Activated CD4-positive, alpha-beta T cell treated with anti-CD3 and anti-CD28 coated beads, Interleukin-2, amount 10 ng/mL, durations not matched to agents 7 days and 5 days (primary cell): ENCODE measurements around the gene WFIKKN1. TPM values are rescaled to one million over a fixed set of nuclear protein-coding genes. Genes with fewer than 3 reads are reported as not detected.
A peak's percentile ranks its signal among the peaks of the same experiment; 100 is the strongest.

Experiments
- CTCF ChIA-PET: fragments of 350-600 bp; sonication (Branson Sonifier 250); formaldehyde crosslinking; loops from one replicate; lab custom pipeline; 2021; ENCODE audit warnings: antibody characterized with exemption; lab: Charles Lee
- POLR2A ChIA-PET: fragments of 350-600 bp; sonication (Branson Sonifier 250); formaldehyde crosslinking; loops from one replicate; lab custom pipeline; 2021; ENCODE audit warnings: antibody characterized with exemption; lab: Charles Lee
- DNase-seq: peaks from one replicate; pipeline ENCODE4 v3.0.0-alpha.2; 2020
- H3K27ac Mint-ChIP-seq: one replicate; pipeline ENCODE4 v1.8.0; 2021; ENCODE audit warnings: mild to moderate bottlenecking, moderate library complexity, mixed read lengths
- H3K27me3 Mint-ChIP-seq: one replicate; pipeline ENCODE4 v1.8.0; 2021; ENCODE audit warnings: mixed read lengths
- H3K36me3 Mint-ChIP-seq: one replicate; pipeline ENCODE4 v1.8.0; 2021; ENCODE audit warnings: low read depth, mixed read lengths
- H3K4me1 Mint-ChIP-seq: one replicate; pipeline ENCODE4 v1.8.0; 2021; ENCODE audit warnings: mixed read lengths
- H3K4me3 Mint-ChIP-seq: one replicate; pipeline ENCODE4 v1.8.0; 2021; ENCODE audit warnings: mild to moderate bottlenecking, moderate library complexity, mixed read lengths
- H3K9me3 Mint-ChIP-seq: one replicate; pipeline ENCODE4 v1.8.0; 2021; ENCODE audit warnings: mixed read lengths
- total RNA-seq, 2 experiments: library from RNA; stranded (reverse); gene quantifications; one replicate each; pipeline ENCODE4 v1.2.3, GENCODE V29; 2021

The WFIKKN1 gene
- total RNA-seq, 2 experiments from 2014 or later, result 1.8 to 2.7 TPM

GRCh38 chr16:637081-638018 is 6.6 kb downstream of the WFIKKN1 start:
- H3K9me3 Mint-ChIP-seq, result no peaks in the 10 kb centered on the region
- DNase-seq, result peak; percentile 89
- POLR2A ChIA-PET, result interaction anchor here (0.7 kb wide), 1 partner anchor 1069 kb away, joined by 5 read pairs; the partner anchor contains the start of gene MAPK8IP3
- CTCF ChIA-PET, result interaction anchor here (0.9 to 1.7 kb wide), 8 partner anchors 11 to 104 kb away, joined by 3 to 7 read pairs (median 4); partner anchors contain the start of genes CIAO3, RHBDL1 and WDR90
- H3K27ac Mint-ChIP-seq, result peak overlapping the region; percentile 99
- H3K4me3 Mint-ChIP-seq, result peak overlapping the region; percentile 95
- peaks cover 9% of the 10 kb centered on the region for H3K4me1 Mint-ChIP-seq
- peaks cover 4% of the 10 kb centered on the region for H3K27me3 Mint-ChIP-seq
- H3K36me3 Mint-ChIP-seq, result no peaks in the 10 kb centered on the region

DNA sequence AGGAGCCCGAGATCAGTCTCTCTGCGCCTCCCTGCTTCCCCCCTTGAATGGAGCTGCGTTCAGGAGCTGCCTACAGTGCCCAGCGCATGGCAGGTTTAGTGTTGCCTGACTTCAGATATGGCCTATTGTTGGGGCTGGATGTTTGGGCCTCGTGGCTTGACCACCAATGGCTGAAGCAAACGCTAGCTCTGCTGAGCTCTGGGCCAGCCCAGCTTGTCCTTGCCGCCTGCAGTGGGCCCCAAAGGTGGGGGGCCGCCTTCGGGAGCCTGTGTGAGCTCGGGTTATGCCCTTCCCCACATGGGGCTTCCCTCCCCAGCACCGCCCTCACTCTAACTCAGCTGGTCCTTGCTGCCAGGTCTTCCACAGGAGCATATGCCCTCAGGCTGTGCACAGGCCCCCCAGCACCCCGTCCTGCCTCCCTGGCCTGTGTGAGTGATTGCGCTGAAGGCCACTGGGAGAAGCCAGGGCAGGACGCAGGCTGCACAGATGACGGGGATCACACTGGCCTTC is 7.3 kb downstream of the WFIKKN1 start:
- POLR2A ChIA-PET, result no interaction called here
- peak overlapping the region; percentile 7 for H3K4me3 Mint-ChIP-seq

DNA sequence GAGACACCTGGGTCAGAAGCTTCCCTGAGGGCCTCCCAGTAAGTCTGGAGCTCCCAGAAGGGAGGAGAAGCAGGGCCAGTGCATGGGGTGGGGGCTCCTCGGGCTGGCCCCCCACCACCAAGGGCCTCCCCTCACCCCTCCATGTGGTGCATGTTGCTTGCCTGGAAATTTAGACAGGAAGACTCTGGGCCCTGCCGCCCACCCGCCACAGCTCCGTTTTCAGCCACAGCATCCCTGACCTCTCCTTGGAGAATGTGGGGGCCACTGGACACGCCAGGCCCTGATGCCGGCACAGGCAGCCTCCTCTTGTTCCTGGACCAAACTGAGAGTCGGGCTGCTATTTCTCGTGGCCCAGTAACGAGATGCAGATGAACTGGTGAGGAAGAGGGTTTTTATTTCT is 8.1 kb downstream of the WFIKKN1 start:
- DNase-seq, result no peak
- CTCF ChIA-PET, result no interaction called here
- H3K4me1 Mint-ChIP-seq, result peaks cover 16% of the 10 kb centered on the region
- H3K36me3 Mint-ChIP-seq, result no peaks in the 10 kb centered on the region
- no peak overlapping the region for H3K27ac Mint-ChIP-seq
- peaks cover 4% of the 10 kb centered on the region for H3K27me3 Mint-ChIP-seq
- no peak overlapping the region for H3K4me3 Mint-ChIP-seq
- H3K9me3 Mint-ChIP-seq, result no peaks in the 10 kb centered on the region
- POLR2A ChIA-PET, result no interaction called here

More for the DNA sequence above, 7.3 kb downstream of the WFIKKN1 start:
- peaks cover 14% of the 10 kb centered on the region for H3K4me1 Mint-ChIP-seq
- CTCF ChIA-PET, result no interaction called here
- peaks cover 4% of the 10 kb centered on the region for H3K27me3 Mint-ChIP-seq
- no peaks in the 10 kb centered on the region for H3K36me3 Mint-ChIP-seq
- DNase-seq, result no peak
- no peaks in the 10 kb centered on the region for H3K9me3 Mint-ChIP-seq
- no peak overlapping the region for H3K27ac Mint-ChIP-seq

DNA sequence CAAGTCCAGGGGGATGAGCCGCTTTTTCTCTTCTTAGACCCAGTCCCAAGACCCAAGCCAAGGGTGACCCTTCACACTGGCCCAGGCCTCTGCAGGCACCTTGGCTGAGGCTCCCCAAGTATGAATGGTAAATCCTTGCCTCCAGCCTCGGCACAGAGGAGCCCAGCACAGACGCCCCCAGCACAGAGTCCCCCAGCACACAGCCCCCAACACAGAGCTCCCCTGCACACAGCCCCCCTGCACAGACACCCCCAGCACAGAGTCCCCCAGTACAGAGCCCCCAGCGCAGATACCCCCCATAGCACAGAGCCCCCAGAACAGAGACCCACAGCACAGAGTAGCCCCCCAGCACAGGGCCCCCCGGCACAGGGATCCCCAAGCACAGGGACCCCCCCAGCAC is 9.8 kb downstream of the WFIKKN1 start:
- Mint-ChIP-seq H3K9me3 (no peaks in the 10 kb centered on the region), H3K27me3 (peaks cover 4% of the 10 kb centered on the region), H3K36me3 (no peaks in the 10 kb centered on the region), H3K4me3 (peak overlapping the region; percentile 35), H3K4me1 (peaks cover 23% of the 10 kb centered on the region), H3K27ac (peak overlapping the region; percentile 33)
- ChIA-PET CTCF (no interaction called here), POLR2A (no interaction called here)
- DNase-seq, result no peak

GRCh38 chr16:641326-642188 is 10.8 kb downstream of the WFIKKN1 start, which contains the start of gene MCRIP2:
MCRIP2 (plus strand) TSS chr16:641828; CDS start chr16:641992, 164 bp downstream.
- Mint-ChIP-seq H3K4me1 (peaks cover 20% of the 10 kb centered on the region), H3K9me3 (no peaks in the 10 kb centered on the region), H3K27ac (peak within 1 kb of the TSS; percentile 33), H3K4me3 (peak within 1 kb of the TSS; percentile 67), H3K36me3 (no peaks in the 10 kb centered on the region), H3K27me3 (peaks cover 3% of the 10 kb centered on the region)
- ChIA-PET POLR2A (interaction anchor here (0.5 kb wide), 1 partner anchor 1896 kb away, joined by 3 read pairs; the partner anchor contains the start of gene PDPK1), CTCF (interaction anchor here (1.0 kb wide), 1 partner anchor 15 kb away, joined by 3 read pairs; no protein-coding TSS in a partner anchor)
- peak; percentile 68 for DNase-seq

DNA sequence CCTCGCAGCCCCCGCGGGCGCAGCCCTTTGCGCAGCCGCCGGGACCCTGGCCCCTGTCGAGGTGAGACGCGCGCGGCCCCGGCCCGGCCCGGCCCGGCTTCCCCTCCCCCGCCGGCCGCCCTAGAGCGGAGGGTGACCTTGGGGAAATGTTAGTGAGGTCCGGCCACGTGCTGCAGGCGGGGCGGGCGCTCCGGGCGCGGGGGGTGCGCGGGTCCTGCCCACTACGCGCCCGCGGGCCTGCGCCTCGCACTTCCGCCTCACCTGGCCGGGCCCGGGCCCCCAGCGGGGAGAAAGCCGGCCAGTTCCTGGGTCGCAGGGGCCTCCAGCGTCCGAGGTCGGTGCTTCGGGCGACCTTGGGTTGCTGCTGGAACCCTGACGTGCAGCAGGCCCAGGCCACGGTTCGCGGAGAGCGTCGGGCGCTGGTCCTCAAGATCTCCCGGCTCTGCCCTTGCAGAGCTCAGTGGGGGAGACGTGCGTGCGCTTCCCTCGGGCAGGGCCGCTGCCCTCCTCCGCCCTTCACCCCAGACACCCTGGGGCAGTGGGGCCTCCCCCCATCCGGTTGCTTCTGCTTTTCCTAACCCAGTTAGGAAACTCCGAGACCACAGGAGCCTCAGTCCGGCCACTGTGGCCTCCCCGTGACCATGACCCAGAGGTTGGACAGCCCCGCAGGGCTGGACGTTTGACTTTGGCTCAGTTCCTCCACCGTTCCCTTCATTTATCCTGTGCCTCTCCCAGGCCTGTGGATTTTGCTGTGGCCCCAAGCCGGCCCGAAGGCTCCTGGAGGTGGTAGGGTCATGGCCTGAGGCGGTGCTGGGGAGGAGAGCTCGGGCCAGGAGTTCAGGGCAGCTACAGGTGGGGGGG is 11.6 kb downstream of the WFIKKN1 start:
- H3K36me3 Mint-ChIP-seq, result no peaks in the 10 kb centered on the region
- no peaks in the 10 kb centered on the region for H3K9me3 Mint-ChIP-seq
- H3K4me3 Mint-ChIP-seq, result peak overlapping the region; percentile 67
- ChIA-PET CTCF (interaction anchor here (1.0 kb wide), 1 partner anchor 14 kb away, joined by 3 read pairs; no protein-coding TSS in a partner anchor), POLR2A (interaction anchor here (0.5 to 0.7 kb wide), 2 partner anchors 425 to 1895 kb away, joined by 3 read pairs; partner anchors contain the start of gene PDPK1)
- peaks cover 17% of the 10 kb centered on the region for H3K4me1 Mint-ChIP-seq
- DNase-seq, result peak; percentile 31
- no peaks in the 10 kb centered on the region for H3K27me3 Mint-ChIP-seq
- H3K27ac Mint-ChIP-seq, result peak overlapping the region; percentile 25

DNA sequence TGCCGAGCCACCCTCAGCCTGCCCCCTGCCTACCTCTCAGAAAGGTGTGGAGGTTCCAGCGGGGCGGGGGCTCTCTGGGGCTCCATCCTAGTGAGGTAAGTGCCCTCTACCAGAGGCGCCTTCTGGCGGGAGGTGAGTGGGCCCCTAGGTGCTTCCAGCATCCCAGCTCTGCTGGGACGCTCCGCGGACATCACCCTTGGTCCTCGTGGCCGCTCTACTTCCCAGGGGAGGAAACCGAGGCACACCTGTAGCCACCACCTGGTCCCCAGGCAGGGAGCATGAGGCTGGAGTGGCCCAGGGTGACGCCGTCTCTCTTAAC is 12.2 kb downstream of the WFIKKN1 start:
- POLR2A ChIA-PET, result no interaction called here
- H3K27ac Mint-ChIP-seq, result peak overlapping the region; percentile 25
- CTCF ChIA-PET, result interaction anchor here (1.0 kb wide), 1 partner anchor 14 kb away, joined by 3 read pairs; no protein-coding TSS in a partner anchor

GRCh38 chr16:644556-644955 is 13.8 kb downstream of the WFIKKN1 start:
- POLR2A ChIA-PET, result no interaction called here
- DNase-seq, result no peak
- H3K27ac Mint-ChIP-seq, result peak overlapping the region; percentile 19
- no peaks in the 10 kb centered on the region for H3K36me3 Mint-ChIP-seq
- no peaks in the 10 kb centered on the region for H3K27me3 Mint-ChIP-seq
- no peaks in the 10 kb centered on the region for H3K9me3 Mint-ChIP-seq
- CTCF ChIA-PET, result no interaction called here
- peaks cover 26% of the 10 kb centered on the region for H3K4me1 Mint-ChIP-seq
- peak overlapping the region; percentile 25 for H3K4me3 Mint-ChIP-seq

More for the DNA sequence above, 12.2 kb downstream of the WFIKKN1 start:
- Mint-ChIP-seq H3K36me3 (no peaks in the 10 kb centered on the region), H3K4me3 (peak overlapping the region; percentile 67), H3K4me1 (peaks cover 19% of the 10 kb centered on the region), H3K9me3 (no peaks in the 10 kb centered on the region), H3K27me3 (no peaks in the 10 kb centered on the region)
- no peak for DNase-seq

DNA sequence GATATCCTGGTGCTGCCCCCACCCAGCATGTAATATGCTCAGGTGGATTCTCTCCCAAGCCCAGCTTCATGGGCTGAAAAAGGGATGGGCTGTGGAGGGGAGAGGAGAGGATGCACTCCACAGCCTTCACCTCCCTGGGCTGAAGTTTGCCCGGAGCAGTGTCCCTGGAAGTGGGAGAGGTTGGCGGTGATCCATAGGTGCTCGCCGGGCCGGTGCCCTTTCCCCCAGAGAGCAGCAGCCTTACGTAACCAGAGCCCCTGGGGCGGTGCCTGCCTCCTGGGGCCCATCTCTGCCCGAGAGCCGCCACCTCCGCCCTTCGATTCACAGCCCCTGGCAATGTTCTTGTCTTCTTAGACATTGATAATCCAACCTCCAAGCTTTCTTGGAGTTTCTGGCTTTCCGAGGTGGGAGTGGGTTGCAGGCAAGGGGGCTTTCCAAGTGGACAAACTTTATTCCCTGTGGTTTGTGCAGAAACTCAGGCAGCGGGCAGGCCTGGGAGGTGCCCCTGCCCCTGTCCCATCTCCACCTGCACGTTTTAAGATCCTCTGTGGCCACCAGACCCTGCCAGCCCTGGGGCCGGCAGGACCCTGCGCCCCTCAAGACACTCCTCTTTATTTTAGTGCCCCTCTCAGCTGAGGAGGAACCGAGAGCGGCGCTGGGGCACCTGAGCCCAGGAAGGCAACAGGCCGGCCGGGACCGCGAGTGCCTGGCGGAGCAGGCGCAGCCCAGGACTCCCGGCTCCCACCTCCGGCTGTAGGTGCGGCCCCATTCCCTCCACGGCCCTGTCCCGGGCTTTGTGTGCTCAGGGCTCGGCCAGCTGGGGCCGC is 15.3 kb downstream of the WFIKKN1 start:
- DNase-seq, result no peak
- no peaks in the 10 kb centered on the region for H3K36me3 Mint-ChIP-seq
- H3K4me3 Mint-ChIP-seq, result no peak overlapping the region
- no peak overlapping the region for H3K27ac Mint-ChIP-seq
- H3K27me3 Mint-ChIP-seq, result no peaks in the 10 kb centered on the region
- CTCF ChIA-PET, result no interaction called here
- POLR2A ChIA-PET, result no interaction called here
- peaks cover 30% of the 10 kb centered on the region for H3K4me1 Mint-ChIP-seq
- H3K9me3 Mint-ChIP-seq, result no peaks in the 10 kb centered on the region

- peaks cover 30% of the 10 kb centered on the region for H3K4me1 Mint-ChIP-seq
- H3K27ac Mint-ChIP-seq, result no peak overlapping the region
- POLR2A ChIA-PET, result no interaction called here
These were observed 15.9 kb downstream of the WFIKKN1 start for GRCh38 chr16:646679-647172.

More at GRCh38 chr16:646679-647172, 15.9 kb downstream of the WFIKKN1 start:
- H3K27me3 Mint-ChIP-seq, result no peaks in the 10 kb centered on the region
- no peaks in the 10 kb centered on the region for H3K36me3 Mint-ChIP-seq
- H3K4me3 Mint-ChIP-seq, result no peak overlapping the region
- no peaks in the 10 kb centered on the region for H3K9me3 Mint-ChIP-seq
- CTCF ChIA-PET, result no interaction called here
- no peak for DNase-seq
